ENCODE measurements around the gene GPS1. TPM values are rescaled to one million over a fixed set of nuclear protein-coding genes. Genes with fewer than 3 reads are reported as not detected.
A peak's percentile ranks its signal among the peaks of the same experiment; 100 is the strongest.

GPS1 gene
- total RNA-seq = 84.2 and 112 TPM in 2 replicates

DNA sequence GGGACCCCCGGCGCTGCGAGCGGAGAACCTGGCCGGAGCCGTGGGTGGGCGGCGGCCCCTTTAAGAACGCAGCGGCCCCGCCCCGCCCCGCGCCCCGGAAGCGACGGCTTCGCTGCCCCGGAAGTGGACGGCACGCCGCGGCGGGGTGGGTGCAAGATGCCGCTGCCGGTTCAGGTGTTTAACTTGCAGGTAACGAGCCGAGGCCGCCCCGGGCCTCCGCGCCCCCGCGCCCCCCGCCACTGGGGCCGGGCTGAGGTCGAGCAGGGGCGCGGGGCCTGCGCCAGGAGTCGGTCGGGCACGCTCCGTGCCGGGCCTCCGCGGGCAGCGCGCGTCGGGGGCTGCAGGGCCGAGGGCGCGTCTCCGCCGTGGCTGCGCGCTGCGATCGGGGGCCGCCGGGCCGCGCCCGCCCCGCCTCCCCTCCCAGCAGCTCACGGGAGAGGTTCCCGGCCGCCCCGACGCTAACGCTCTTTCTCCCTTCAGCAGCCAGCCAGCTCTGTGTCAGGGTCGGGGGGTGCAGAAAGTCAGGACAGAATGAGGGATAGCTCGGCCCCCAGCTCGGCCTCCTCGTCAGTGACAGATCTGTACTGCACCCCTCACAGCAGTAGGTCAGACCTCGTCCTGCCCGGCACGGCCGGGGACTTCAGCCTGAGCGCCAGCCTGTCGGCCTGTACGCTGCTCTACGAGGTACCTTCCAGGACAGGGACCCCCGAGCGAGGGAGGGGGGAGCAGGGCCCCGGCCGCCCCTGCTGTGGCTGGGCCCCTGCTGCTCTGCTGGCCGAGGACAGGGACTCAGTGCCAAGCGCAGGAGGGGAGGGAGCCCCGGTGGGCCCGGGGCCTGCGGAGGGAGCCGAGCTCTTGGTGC, at the start of gene GPS1, which contains the start of gene RFNG:
Gene GPS1, plus strand, starts transcription at position 123 of the 862 bp plus-strand sequence. Its CDS starts 34 bp downstream, at position 157.
Gene RFNG, minus strand, starts transcription at position 36 of the 862 bp plus-strand sequence. CDS start 45 bp downstream, outside the sequence.
- DNase-seq = peak; percentile 59

DNA sequence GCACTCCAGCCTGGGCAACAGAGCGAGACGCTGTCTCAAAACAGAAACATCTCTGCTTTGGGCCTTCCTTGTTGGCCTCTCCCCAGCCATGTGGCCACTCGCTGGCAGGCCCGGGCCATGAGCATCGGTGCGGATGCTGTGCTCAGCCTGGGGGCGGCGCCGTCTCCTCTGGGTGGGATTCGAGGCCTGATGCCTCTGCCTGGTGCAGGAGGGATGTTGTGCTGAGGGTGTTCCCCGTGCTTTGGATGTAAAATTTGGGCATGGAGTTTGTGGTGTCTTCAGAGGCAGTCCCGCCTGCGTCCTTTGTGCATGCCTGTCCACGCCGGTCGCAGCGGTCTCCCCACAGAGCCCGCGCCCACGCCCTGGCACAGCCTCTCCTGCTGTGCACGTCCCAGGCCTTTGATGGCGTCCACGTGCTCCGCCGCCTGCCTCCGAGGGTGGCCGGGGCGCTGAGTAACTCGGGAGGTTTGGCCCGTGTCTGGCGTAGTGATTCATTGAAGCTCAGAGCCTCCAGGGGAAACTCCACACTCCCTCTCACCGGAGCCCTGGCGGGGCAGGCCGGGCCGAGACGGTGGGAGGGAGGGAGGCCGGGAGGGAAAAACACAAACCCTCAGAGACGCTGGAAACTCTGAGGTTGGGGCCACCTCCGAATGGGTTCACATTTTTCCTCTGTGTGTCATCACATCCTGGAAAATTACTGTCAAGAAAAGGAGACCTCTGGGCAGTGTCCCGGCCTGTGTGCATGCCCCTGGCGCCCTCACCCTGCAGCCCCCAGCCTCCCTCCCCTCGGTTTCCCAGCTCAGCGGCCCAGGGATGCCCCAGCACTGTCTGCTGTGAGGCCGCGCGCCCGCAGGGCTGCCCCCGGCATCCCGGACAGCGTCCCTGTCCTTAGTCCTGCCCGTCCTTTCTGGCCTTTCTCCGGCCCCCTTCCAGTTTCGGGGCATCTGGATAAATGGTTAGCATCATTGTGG, 48.0 kb upstream of the GPS1 start:
- peak; percentile 89 for DNase-seq

DNA sequence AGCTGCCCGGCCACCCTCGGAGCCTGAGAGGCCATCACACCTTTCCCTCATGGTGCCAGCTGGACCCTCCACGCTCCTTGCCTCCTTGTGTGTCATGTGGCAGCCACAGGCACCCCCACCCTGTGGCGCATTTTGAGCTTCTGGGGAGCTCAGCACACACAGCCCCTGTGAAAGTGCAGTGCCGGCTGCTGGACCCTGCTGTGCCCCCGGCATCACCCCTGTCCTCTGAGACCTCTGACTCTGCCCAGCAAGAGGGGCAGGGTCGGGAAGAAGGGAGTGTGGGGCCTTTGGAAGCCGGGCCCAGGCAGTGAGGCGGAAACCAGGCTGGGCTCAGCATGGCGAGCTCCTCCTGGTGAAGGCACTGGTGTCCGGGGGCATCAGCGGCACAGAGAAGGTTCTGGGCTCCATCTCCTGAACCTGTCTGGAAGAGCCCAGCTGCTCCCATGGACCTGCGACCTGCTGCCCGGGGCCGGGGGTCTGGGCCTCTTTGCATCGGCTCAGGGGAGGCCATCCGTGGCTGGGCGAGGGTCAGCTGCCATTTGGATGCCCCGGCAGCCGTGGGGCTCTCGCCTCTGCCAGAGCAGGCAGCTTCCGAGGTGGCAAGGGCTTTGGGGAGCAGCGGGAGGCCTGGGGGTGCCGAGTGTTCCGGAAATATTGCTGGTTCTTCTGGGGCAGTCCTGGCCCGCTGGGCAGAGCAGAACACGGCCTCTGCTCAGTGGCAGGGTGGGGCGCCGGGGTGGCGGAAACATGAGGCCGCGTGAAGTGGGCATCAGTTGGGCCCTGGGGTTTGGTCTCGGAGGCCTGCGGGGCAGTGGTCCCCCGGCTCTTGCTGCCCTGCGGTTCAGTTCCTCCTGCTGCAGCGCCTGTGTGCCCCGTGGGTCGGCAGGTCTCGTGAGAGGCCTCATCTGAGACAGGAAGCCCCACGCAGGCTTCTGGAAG, 46.9 kb upstream of the GPS1 start:
- no peak for DNase-seq

DNA sequence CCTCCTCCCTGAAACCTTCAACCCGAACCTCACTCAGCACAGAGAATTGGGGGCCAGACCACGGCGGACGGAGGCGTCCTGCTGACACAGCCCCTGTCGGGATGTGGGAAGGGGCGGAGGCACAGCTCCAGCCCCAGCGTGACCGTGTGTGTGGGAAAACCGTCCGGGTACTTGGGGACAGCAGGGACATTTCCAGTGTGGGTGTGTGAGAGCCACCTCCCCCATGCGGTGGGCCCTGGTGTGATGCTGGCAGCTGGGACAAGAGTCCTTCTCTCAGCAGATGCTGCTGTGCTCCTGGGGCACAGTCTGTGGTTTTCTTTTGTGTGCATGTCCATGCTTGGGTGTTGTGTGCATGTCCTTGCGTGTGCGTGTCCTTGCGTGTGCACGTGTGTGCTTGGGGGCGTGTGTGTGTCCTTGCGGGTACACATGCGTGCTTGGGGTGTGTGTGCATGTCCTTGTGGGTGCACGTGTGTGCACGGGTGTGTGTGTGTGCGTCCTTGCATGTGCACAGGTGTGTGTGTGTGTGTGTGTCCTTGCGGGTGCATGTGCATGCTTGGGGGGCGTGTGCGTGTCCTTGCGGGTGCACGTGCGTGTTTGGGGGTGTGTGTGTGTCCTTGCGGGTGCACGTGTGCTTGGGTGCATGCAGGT, 45.9 kb upstream of the GPS1 start:
- DNase-seq = no peak

DNA sequence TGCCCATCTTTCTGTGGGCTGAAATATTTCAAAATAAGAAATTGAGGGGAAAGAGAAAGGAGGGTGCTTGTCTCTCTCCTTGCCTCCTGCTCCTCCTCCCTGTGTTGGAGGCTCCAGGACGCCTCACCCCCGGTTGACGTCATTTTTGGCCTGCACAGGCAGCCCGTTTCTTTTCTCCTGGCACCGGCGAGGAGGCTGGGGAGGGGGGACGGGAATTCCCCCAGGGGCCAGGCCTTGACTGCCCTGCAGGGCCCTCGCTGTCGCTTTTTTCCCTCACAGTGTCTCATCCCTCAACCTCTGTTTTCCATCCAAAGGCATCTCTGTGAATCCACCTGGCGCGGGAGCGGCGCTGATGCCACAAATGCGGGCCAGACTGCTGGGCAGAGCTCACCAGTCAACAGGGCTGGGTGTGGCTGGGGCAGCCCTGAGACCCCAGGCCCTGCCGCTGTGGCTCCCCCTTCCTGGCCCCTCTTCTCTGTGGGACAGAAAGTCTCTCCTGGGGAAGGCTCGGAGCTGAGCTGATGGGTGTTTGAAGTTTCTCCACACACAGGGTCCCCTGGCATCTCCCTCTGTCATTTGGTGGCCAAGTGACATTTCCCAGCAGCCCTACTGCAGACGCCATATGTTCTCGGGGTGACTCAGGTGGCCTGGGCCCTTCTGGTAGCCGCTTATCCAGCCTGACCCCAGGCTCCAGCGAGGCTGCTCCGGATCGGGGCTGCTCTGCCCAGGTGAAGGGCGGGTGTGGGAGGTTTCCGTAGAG, 45.0 kb upstream of the GPS1 start:
- DNase-seq = no peak

DNA sequence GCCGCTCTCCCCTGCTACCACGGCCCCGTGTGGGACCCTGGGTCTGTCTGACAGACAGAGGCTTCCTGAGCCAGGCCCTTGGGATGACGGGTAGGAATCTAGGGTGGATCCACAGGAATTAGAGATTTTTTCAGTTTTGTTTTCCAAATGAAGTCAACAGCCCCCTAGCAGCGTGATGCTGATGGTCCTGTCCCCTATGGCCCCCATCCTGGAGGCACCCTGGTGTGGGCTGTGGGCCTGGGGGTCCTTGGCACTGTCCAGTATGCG, 44.5 kb upstream of the GPS1 start:
- no peak for DNase-seq

DNA sequence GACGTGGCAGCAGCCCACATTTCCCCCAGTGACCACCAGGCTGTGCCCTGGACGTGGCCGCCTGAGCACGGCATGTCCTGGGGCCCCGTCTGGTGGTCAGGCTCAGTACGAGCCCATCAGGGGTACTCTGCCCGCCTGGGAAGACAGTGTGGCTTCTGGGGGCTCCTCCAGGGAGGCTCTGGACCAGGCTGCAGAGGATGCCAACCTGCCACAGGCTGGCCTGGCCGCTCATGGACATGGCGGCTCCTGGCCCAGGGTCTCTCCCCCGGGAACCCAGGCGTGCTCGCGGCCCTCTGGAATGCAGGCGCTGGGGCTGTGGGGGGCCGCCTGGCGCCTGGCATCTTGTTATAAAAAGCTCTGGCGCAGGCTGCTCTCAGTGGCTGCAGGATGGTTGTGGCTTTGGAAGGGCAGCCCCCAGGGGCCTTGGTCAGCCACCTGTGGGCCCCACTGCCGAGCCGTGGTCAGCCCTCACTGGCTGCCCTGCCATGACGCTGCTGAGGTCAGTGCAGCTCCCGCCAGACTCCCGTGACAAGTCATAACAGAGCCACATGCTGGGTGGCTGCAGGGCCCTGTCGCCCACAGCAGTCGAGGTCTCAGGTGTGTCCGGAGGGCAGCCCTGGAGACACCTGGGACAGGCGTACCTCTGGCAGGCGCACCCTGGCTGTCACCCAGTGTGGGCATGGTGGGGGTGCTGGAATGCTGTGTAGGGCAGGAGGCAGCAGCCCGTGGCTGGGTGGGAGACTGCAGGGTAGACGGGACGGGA, 44.0 kb upstream of the GPS1 start:
- DNase-seq = no peak

DNA sequence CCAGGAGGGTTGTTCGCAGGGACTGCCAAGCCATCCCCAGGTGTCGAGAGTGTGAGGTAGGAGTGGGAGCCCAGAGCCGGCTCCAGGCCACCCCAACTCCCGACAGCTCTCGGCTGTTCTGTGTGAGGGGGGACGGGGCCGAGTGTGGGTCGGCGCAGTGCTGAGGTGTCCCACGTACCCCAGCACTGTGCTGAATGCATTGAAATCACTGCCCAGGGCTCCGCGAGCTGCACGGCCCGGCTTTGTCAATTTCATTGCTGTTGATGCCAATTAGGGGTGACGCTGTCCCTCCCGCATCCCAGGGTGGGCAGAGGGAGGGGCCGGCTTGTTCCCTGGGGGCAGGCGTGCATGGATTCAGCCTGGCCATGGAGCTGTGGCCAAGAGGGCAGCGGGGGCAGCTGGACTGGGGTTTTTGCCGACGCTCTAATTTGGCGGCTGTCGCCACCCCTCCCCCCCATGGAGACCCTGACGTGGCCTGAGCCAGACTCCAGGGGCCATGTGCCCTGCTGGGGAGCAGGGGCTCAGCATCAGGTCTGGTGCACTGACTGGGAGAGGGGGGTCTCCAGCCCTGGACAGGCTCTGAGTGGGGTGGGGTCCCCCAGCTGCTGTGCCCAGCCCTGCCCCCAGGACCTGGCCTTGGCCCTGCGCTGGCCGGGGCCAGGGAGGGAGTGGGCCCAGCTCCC, 43.3 kb upstream of the GPS1 start:
- no peak for DNase-seq

DNA sequence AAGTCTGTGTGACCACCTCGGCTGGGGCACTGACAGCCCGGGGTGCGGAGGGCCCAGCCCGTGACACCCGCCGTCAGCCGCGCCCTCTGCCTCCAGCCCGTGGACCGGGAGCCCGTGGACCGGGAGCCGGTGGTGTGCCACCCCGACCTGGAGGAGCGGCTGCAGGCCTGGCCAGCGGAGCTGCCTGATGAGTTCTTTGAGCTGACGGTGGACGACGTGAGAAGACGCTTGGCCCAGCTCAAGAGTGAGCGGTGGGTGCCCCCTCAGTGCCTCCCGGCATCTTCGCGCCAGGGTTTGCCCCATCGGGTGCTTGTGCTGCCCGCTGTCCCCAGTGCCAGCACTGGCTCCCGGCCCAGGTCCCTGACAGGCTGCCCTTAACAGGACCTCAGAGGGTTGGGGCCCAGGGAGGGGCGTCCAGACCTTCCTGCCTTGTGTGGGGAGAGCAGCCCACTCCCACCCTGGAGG, 42.7 kb upstream of the GPS1 start:
- no peak for DNase-seq

DNA sequence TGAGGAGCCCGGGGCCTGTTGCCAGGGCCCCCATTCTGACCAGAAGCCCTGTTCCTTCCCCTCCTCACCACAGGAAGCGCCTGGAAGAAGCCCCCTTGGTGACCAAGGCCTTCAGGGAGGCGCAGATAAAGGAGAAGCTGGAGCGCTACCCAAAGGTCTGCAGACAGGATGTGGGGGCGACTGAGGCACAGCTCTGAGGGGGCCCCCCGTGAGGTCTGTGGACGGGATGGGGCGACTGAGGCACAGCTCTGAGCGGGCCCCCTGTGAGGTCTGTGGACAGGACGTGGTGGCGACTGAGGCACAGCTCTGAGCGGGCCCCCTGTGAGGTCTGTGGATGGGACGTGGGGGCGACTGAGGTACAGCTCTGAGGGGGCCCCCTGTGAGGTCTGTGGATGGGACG, 42.3 kb upstream of the GPS1 start:
- DNase-seq = no peak

DNA sequence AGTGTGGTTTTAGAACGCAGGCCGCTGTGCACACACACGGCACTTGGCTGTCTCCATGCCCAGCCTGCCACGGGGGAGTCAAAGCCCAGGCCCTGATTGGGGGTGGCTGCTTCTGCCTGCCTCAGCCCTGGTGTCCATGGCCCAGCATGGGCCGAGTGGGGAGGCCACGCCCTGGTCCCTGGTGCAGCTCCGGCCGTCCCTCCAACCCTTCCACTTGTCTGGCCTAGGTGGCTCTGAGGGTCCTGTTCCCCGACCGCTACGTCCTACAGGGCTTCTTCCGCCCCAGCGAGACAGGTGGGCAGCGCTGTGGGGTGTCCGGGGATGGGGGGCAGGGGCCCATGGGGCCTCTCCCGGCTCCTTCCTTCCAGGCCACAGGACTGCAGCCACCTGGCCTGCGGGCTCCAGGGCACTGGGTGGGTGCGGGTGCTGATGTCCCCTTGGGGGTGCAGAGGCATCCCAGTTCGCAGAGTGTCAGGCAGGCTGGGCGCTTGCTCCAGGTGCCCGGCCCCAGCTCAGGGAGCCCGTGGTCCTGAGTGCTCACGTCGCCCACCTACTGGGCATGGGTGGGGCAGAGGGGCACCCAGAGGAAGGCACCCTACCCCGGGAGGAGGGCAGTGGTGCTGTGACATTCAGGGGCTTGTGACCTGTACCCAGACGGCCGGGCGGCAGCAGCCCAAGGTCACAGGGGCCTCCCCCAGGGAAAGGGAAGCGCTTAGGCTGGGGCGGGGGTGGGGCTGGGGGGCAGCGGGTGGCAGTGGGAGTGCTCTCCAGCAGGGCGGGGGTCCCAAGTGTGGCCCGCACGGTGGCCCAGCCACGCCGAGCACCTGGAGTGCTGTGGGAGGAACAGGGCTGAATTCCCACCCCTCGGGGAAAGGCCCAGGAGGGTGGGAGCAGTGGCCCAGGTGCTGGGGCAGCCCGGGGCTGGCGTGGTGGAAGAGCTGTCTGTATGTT, 40.8 kb upstream of the GPS1 start:
- no peak for DNase-seq

DNA sequence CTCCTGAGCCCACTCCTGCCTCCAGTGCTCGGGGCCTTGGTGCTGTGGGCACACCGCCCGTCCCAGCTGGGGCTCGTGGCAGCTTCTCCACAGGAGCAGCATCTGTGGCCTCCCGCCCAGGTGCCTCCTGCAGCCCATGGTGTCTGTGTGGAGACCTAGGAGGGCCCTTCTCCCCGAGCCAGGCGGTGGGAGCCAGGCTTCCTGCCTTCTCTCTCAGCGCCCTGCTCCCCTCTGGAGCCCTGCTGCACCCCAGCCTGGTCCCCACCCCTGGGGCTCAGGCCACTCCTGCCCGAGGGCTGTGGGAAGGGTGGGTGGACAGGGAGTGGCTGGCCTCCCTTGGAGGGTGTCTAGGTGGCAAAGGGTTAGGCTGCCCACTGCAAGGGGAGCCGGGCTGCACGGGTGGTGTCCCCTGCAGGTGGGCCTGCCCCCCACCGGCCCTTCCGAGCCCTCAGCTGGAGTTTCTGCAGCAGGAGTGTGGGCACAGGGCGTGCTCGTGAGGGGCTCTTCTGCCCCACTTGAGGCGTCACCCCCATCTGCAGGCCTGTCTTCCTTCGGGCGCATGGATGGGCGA, 40.0 kb upstream of the GPS1 start:
- DNase-seq = no peak

DNA sequence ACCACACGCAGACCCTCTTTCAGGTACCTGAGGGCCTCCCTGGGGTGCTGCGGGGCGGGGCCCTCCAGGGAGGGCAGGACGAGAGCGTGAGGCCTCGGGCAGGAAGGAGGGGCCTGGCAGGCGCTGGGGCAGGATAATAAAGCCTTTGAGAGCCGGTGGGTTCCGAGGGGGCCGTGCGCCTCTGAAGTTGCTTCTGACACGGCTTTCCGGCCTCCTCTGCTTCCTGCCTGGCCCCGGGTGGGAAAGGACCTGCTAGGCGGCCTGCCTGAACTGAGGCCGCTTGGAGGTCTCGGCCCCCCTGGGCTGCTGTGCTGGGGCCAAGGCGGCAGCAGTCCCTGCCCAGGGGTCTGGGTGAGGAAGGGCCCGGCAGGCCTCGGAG, 39.4 kb upstream of the GPS1 start:
- DNase-seq = no peak

DNA sequence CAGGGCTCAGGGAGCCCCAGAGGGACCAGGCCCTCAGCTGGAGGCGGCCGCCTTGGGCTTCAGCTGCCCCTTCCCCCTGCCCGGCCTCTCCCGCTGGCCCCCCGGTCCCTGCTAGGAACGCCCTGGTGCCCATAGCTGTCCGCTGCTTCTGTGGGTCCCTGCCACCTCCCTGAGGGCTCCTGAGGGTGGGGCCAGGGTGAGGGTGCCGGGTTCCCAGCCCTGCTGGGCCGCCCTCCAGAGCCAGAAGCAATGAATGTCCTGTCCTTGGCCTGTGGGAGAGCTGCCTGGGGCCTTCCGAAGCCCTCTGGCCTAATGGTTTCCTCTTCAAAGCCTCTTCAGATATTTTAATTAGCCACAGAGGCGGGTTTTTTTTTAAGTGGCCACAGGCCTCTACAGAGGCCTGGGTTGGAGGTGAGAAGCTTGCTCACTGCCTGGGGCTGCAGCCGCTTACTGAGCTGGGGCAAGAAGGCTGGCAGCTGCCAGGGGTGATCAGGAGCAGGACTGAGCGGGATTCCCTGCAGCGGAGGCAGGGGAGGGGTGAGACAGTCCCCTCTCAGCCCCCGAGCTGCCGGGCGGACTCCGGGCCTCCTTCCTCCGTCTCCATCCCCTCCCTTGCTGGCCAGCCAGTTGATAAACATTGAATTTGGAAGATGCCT, 38.9 kb upstream of the GPS1 start:
- no peak for DNase-seq

DNA sequence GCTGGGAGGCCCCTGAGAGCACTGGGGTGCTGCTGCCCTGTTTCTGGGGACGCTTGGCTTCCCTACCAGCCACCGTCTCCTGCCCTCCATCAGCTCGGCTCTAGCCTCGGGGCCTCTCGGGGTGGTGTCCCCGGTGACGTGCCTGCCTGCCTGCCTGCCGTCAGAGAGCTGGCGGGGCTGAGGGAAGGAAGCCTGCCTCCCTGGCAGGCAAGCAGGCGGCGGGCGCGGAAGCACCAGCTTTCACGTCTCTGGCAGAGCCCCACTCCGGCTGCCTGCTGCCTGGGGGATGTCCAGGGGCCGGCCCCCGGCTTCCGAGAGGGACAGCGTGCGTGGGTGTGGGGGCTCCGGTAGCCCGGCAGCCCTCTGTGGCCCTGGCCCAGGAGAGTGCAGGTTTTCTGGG, 38.4 kb upstream of the GPS1 start:
- peak; percentile 39 for DNase-seq

DNA sequence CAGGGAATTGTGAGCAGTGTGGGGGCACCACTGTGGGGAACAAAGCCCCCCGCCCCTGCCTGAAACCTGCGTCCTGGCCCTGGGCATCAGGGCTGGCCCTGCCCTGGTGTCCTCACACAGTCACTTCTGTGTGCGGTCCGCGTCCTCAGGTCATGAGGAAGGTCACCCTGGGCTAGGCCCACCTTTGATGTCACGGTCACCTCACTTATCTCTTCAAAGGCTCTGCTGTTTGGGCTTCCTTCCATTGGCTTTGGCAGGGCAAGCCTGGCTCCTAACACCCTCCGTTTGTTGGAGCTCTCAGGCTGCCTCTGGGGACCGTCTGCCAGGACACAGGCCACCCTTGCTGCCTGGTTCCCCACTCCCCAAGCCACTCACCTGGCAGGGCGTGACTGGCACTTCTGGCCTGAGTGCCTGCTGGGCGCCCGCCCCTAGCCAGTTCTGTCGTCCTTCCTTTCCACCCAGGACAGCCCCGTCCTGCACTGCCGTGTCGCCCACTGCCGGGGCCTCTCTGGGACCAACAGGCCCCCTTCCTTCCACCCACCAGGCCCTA, 37.9 kb upstream of the GPS1 start:
- no peak for DNase-seq

DNA sequence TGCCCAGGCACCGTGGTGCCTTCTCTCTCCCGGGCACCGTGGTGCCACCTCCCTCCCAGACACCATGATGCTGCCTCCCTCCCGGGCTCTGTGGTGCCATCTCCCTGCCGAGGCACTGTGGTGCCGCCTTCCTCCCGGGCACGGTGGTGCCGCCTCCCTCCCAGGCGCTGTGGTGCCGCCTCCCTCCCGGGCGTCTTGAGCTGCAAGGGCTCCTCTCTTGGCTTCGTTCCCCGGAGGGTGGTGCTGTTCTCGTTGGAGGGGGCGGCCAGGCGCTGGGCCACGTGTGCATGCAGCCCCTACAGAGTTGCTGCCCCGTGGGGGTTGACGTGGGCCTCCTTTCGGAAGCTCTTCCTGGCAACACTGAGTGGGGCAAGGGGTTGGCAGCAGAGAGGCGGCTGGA, 37.3 kb upstream of the GPS1 start:
- DNase-seq = no peak

Measured in dermis blood vessel endothelial cell (primary cell).